NOMO-1 (cell line): ENCODE results near the gene PTPRN2.

Source experiments
- DNase-seq, 2 experiments: peaks; one replicate each; lab custom pipeline; 2025; ENCODE audit not compliant: unreplicated experiment in 2 of 2; lab: John Stamatoyannopoulos, UW

PTPRN2 gene

DNA sequence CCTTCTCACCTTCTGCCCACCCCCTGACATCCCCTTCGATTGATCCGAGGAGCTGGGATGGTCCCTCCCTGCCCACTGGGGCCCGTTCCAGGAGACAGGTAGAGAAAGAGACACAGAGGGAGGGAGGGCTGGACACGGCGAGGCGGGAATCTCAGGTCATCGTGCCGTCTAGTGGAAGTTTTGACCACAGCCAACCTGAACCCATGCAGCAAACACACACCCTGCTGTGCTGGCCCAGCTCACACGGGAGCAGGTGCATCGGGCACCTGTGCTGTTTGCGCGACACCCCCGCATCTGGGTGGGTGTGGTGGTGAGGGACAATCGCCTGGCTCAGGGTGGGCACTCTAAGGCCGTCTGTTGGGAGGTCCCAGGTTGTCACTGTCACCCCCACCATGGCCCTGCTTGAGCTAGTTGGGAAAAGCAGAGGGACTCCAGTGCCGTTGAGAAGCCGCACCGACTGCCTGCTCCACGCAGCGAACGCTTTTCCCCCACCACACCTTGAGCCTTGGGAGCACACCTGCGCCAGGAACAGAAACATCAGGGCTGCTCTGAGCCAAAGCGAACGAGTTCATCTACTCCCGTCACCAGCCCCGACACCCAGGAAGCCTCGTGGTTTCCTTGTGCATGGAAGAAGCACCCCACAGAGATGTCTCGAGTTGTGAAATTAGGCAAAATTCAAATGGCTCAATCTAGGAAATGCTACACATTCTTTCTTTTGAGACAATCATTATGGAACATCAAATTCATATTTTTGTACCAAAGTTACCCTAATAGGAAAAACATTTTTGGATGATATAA, 965.0 kb downstream of the PTPRN2 start:
- no peak for DNase-seq

DNA sequence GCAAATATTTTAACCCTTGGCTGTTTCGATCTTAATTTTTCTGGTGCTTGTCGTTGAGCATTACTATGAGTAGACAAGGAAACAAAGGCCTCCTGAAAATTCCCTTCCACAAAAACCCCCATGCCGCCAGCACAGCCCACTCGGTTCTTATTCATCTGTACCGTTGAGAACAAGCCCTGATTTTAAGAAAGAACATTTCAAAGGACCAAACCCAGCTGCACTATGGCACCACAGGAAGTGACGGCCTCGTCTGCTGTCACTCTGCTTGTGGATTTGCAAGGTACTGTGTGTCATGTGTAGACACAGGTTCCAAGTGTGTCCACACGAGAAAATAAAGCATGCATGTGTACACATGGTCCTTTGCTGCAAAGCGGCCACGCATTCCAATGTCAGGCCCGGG, 965.6 kb downstream of the PTPRN2 start:
- DNase-seq, result no peak

DNA sequence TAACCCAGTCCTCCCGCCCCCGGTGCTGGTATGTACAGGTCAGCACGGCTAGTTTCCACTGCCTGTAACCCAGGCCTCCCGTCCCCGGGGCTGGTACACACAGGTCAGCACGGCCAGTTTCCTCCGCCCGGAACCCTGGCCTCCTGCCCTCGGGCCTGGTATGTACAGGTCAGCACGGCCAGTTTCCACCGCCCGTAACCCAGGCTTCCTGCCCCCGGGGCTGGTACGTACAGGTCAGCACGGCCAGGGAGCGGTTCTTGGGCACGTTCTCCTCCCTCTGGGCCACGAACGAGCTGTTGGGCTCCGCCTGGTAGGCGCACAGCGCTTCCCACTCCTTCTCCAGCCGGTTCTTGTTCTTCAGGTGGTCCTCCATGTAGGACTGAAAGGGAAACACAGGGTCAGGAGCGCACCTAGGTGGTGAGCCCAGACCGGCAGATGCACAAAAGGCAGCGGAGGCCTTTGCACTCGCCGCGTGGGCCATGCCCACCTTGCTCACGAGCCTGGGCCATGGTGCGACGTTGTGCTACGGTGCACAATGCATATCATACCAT, 966.4 kb downstream of the PTPRN2 start:
- DNase-seq, result no peak

DNA sequence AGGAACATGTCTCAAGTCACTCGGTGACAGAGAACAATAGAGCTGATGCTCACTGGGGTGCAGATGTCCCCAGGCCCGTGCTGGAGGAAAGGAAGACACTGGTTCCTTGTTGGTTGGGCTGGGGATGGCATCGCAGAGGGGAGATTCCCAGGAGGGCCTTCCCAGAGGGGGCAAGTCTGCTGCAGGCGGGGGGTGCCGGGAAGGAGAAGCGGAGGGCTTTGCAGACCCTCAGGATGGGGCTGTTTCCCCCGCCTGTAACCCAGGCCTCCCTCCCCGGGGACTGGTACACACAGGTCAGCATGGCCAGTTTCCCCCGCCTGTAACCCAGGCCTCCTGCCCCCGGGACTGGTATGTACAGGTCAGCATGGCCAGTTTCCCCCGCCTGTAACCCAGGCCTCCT, 967.0 kb downstream of the PTPRN2 start:
- no peak for DNase-seq

DNA sequence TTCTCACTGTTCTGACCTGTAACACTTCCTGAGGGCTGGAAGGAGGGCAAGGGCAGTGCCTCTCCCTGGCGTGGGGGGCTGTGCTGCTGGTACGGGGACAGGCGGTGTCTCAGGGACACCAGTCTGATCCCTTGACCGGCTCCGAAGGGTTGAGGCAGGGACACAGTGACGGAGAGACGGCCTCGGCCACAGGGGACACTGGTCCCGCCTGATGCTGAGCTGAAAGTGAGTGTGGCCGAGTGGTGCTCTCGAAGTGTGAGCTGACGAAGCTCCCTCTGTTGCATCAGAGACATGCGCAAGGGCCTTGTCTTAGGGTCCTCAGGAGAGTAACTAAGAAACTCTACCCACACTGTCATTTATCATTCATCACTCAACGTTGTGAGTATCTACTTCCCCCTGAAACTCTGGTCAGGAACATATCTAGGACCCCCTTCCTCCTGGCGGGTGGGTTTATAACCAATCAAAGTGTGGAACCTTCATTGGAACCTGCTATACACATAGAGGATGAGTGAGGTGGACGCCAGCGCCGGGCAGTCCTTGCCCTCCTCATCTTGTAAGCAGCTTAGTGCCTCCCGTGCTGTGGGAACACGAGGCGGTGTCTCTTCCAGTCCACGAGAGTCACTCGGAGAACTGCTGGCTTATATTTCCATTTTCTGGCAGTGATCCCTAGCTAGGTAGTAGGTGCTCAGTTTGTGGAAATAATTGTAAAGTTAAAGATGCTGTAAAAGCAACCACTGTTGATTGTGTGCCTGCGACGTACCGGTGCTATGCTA, 967.7 kb downstream of the PTPRN2 start:
- DNase-seq, result no peak

DNA sequence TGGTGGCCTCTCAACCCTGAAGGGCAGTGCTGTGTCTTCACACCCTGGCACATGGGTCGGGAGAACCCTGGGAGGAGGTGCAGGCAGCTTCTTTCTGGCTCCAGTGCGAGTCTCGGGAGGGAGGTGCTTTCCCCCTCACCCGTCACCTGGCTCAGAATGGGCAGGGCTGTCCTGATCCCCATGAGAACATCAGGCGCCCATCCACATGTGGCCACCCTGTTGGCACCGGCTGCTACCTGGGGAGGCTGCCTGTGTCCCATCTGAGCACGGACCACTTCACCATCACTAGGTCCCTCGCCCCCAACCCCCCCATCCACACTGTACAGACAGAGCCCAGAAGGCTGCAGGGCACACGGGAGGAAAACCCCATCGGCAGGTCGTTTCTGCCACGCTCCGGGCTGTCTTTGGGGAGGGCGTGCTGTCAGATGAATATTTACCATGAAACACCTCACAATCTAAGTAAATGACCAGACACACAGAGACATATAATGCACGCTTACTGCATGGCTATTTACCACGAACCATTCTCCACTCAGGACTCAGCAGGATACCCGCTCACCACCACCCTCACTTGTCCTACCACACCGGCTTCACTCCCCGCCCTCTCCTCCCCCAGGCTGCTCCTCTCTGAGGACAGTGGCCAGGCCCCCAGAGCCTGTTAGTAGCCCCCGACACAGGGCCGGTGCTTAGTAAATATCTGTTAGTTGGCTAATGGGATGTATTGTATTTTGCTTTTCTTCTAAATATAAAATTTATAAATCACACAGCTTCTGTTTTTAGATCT, 968.6 kb downstream of the PTPRN2 start:
- no peak for DNase-seq

DNA sequence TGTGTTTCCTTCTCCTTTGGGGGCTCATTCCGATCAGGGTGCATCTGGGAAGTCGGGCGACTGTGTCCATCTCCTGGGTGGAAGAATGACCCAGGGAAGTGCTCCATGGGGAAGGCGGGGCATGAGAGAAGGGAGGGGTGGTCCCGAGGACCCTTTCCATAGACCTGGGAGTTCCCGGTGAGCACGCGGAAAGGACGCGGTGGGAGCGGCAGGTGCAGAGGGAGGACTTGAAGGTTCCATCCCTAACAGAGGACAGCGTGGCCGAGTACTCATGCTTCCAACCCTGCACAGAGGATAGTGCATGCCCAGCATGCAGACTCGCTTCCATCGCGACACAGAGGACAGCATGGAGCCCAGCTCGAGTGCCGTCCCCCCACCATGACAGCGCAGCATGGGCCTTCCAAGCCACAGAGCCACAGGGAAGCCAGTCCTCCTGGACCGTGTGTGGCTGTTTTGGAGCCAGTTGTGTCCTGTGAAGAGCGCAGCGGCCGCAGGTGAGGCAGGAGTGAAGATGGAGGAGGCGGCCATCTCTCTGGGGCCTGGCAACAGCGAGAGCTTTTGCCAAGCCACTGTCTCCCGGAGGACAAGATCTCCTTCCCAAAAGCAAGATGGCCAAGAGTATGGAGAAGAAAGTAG, 969.4 kb downstream of the PTPRN2 start:
- no peak for DNase-seq

DNA sequence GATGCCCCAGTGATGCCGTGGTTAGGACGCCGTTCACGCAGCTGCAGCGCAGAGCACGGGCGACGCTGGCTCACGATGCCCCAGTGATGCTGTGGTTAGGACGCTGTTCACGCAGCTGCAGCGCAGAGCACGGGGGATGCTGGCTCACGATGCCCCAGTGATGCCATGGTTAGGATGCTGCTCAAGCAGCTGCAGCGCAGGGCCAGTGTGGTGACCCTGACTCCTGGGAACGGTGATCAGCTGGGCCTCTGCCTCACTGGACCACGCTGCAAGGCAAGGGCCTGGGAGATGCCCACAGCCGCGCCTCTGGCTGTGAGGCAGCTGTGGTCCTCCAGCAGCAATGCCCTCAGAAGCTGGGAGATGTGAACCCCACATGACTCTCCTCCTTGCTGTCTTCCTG, 970.2 kb downstream of the PTPRN2 start:
- DNase-seq, result no peak

DNA sequence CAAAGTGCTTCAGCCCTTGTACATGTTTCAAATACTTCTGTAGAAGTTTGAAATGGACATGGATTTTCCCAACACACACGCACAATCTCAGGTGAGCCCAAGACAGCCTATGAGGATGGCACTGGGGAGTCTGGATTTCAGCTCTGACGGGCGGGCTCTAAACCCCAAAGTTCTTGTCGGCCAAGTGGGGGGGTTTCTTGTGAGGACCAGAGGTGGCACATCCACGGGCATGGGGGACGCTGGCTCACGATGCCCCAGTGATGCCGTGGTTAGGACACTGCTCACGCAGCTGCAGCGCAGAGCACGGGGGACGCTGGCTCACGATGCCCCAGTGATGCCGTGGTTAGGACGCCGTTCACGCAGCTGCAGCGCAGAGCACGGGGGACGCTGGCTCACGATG, 970.7 kb downstream of the PTPRN2 start:
- DNase-seq, result no peak

DNA sequence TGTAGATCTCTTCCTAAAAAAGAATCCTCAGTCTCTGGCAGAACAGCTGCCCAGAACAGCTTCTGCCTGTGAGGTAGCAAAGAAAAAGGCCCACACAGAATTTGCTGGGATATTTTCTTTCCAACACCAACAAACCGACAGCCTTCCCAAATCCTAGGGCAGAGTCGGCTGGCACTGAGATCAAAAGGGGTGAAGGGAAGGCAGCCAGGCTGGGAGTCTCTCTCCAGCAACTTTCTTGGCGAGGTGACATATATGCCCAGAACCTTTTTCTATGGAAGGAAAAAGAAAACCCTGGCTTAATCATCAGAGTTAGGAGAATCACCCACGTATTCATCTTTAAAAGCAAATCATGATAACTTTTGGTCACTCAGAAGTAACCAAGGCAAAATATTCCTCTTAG, 971.2 kb downstream of the PTPRN2 start:
- no peak for DNase-seq

DNA sequence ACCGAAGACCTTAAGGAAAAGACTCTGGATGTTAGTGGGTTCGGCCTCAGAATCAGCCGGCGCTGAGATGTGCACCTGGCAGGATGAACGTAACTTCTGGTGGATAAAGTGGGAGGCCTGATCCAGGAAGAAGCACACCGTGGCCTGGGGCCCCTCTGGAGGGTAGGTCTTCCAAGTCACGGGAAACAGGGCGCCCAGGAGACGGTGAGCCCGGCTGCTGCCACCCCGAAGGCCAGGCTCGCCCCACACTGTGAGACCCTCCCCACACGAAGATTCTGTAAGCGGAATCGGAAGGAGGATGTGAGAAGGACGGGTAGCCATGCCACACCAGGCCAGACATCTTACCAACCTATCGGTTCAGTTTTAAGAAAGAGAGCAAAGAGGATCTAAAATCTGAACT, 971.8 kb downstream of the PTPRN2 start:
- DNase-seq, result no peak

DNA sequence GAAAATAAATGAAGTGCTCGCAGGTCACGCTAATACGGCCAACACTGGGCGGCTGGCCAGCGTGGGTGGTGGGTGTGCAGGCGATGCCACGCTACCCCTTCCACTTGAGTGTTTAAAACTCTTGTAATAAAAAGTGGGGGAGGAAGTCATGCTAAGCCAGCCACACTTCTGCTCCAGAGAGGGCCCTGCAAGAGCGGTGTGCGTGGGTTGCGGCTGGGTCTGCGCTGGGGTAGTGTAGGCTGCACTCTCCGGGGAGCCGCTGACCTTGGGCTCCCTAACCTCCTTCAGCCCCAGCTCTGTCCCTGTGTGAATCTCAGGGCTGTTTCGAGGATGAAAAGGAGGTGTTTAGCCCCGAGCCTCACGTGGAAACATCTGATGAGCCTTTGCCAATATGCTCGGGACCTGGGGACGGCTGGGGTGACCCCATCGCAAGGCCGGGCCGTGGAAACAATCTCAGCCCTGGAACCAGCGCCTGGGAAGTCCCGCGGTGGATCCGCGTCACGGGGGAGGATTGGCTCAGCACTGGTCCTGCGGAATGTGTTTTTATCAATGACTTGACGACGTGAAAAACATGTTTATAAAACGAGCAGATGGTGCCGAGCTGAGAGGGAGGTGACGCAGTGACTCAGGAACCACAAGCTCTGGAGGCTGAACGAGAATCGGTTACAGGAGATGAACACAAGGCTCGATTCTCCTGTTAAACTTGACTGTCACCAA, 972.4 kb downstream of the PTPRN2 start:
- no peak for DNase-seq

DNA sequence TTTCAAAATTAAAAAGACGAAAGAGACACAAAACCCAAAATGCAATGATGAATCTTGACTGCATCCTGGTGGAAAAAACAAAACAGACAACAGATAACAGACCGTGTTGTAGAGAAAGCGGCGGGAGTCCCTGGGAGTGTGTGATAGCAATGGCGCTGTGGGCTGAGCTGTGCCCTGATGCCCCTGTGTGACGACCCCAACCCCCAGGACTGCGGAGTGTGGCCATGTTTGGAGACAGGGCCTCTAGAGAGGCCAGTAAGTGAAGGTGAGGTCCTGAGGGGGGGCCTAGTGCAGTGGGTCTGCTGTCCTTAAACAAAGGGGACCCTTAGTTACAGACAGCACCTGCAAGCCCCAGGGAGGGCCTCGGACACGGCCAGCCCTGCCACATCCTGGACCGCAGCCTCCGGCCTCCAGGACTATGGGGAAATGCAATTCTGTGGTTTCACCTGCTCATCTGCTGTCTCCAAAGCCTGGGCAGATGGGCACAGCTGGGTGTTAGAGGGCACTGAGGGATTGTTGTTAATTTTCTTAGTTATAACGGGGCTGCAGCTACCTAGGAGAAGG, 973.1 kb downstream of the PTPRN2 start:
- no peak for DNase-seq

DNA sequence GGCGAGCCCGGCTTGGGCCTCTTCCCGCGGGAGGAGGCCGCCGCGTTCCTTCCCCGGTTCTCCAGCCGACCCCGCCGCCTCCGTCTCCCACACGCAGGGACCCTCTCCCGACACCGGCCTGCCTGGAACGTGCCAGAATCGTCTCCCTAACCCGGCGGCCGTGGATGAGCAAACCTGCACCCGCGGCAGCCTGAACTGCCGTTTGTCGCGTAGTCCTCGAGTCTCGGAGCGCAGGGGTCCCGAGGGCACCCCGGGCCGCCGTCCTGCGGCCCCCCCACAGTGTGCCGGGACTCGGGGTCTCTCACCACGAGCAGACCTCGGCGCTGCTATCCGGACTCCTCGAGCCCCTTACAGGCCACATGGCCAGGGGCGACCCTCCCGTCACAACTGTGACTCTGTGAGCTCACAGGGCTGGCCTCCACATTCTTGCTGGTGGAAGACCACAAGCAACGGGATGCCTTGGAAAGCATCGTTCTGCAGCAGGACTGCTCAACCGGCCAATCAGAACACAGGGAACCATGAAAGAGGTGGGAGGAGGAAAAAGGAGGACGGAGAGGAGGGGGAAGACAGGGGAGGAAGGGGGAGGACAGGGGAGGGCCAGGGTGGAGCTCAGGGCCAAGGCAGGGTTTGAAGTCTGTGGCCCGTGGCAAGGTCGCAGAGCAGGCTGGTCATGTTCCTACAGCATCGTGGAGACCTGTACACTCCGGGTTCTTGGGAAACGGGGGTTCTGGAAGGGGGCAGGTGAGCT, 973.9 kb downstream of the PTPRN2 start:
- DNase-seq, result no peak

DNA sequence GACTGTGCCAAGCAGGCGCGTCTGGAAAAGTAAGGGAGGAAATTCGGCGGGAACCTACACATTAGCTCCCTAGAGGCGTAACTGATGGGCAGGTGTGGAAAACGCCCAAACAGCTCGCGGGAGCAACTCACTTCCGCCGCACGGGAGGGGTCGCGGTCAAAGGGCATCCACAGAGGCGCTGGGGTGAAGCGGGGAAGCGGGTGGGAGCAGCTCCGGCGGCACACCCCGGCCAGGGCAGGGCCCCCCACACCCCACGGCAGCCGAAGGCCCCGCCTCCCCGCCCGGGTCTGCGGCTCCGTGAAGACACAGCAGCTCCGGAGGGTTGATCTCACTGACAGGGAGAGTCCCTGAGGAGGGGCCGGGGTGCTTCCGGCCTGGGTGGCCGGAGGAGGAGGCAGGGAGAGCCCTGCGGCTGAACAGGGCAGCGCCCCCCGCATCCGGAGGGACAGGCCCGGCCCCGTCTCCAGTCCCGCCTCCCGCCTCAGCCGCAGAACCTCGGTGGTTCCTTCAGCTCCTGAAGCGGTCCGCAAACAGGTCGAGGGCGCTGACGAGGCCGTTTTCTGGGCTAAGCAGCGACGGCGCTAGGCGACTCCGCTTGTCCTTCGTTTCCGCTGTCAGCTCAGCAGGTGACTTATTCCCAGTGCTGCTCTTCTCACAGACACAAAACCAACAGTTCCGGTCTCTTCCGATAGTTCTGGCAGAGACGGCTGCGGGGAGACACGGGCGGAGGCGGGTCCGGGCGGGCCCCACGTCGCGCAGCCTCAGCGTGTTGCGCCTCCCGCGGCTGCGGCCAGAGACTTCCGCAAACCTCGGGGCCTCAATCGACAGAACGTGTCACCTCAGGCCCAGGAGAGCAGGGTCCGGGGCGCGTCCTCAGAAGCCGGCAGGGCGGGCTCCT, 974.7 kb downstream of the PTPRN2 start:
- DNase-seq, result no peak

DNA sequence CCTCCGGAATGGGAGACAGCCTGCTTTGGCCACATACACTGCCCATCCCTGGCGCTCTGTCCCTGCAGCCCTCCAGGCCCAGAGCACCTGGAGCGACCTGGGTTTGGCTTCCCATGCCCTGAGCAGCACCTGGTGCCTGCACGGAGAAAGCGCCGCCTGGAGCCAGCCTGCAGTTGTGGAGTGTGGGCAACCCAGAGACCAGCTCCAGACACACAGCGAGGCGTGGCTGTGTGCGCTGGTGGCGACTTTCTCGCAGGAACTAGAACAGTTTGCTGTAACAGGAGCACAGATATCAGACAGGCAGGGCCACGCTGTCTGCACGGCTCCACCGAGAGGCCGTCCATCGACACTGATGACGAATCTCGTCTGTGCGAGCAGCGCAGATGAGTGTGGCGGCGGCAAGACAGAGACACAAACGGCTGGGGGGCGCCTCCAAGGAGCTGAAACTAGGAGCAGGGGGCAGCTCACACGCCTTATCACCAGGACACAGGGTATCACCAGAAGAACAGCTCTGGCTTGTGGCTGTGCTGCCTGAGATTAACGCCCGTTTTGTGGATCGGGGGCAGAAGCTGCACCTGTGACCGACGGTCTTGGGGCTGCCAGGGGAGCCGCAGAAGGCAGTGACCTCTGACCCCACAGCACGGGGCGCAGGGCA, 975.5 kb downstream of the PTPRN2 start:
- DNase-seq, result no peak

DNA sequence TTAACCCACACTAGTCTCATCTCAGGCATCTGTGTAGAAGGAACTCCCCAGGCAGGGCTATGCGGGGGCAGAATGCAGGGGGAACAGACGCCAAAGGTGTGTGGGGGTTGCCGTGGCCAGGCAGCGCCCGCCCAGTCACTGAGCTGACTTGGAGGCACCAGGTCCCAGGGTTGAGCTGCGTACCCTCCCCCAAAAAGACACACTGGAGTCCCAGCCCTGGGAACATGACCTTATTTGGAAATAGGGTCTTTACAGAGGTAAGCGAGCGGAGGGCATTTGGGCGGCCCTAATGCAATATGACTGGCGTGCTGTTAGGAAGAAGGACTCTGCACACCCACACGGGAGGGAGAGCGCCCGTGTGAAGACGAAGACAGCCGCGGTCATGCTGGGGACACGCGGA, 976.3 kb downstream of the PTPRN2 start:
- DNase-seq, result no peak
